Erythroblast (primary cell): ENCODE measurements around the gene UBR1.
"Not testable (repeated sequence)": the region's sequence is repeated elsewhere in the genome, so short reads cannot be mapped to it uniquely, and the experiment has no call there.

Experiments
- GATA1 ChIP-seq: IDR thresholded peaks from 2 replicates; pipeline ENCODE4 v1.6.1; 2011; ENCODE audit warnings: low read depth, mild to moderate bottlenecking, control low read depth, low read length, moderate library complexity
- POLR2A ChIP-seq: IDR thresholded peaks from 2 replicates; pipeline ENCODE4 v1.6.1; 2011; ENCODE audit warnings: mild to moderate bottlenecking, low read length

GRCh38 chr15:43128174-43128979 lies 22.5 kb upstream of the UBR1 start:
- not testable (repeated sequence) for TF ChIP-seq POLR2A, GATA1
